OCI-LY7 (cell line): Measurements from ENCODE around the gene AIMP2. TPM values are rescaled to one million over a fixed set of nuclear protein-coding genes. Genes with fewer than 3 reads are reported as not detected.

Experiments
- BruUV-seq: library from RNA; stranded (reverse); fragments of 400-500 nt; replicated peaks from 2 replicates; lab custom pipeline; 2021; lab: Mats Ljungman, UMichigan
- CTCF ChIA-PET: fragments of 300-600 bp; sonication (Branson Sonifier 250); formaldehyde crosslinking; loops from one replicate; lab custom pipeline; 2022; ENCODE audit warnings: antibody characterized with exemption; ENCODE audit not compliant: unreplicated experiment; lab: Charles Lee
- POLR2A ChIA-PET: fragments of 300-600 bp; sonication (Branson Sonifier 250); formaldehyde crosslinking; loops from one replicate; lab custom pipeline; 2022; ENCODE audit warnings: antibody characterized with exemption; lab: Charles Lee
- DNase-seq: peaks from one replicate; pipeline ENCODE4 v3.0.0-alpha.2; 2015; ENCODE audit warnings: low spot score
- H2AFZ ChIP-seq: fragments of 200-600 bp; sonication (generic), shearing (Covaris generic); 2 replicates; pipeline ENCODE4 v1.6.1; 2014; ENCODE audit warnings: mild to moderate bottlenecking, antibody characterized with exemption, low read length, moderate library complexity
- H3K27ac ChIP-seq: fragments of 200-600 bp; sonication (generic); 2 replicates; pipeline ENCODE4 v1.5.1; 2014; ENCODE audit warnings: mixed run types, low read depth, mild to moderate bottlenecking, moderate library complexity, low read length, inconsistent platforms; ENCODE audit not compliant: poor library complexity, severe bottlenecking
- H3K36me3 ChIP-seq: fragments of 200-600 bp; sonication (generic); 2 replicates; pipeline ENCODE4 v1.6.1; 2014; ENCODE audit warnings: mild to moderate bottlenecking, antibody characterized with exemption, low read length, moderate library complexity, mixed read lengths; ENCODE audit not compliant: insufficient read depth
- H3K4me1 ChIP-seq: fragments of 200-600 bp; sonication (generic); 2 replicates; pipeline ENCODE4 v1.5.1; 2014; ENCODE audit warnings: mild to moderate bottlenecking, low read length; ENCODE audit not compliant: insufficient read depth, poor library complexity, severe bottlenecking
- H3K4me2 ChIP-seq: fragments of 200-600 bp; sonication (generic); 2 replicates; pipeline ENCODE4 v1.6.1; 2014; ENCODE audit warnings: mild to moderate bottlenecking, low read length
- H3K4me3 ChIP-seq: fragments of 200-600 bp; sonication (generic); 2 replicates; pipeline ENCODE4 v1.5.1; 2014; ENCODE audit warnings: mild to moderate bottlenecking, low read depth, low read length; ENCODE audit not compliant: poor library complexity, severe bottlenecking
- H3K79me2 ChIP-seq: fragments of 200-600 bp; sonication (generic); 2 replicates; pipeline ENCODE4 v1.6.1; 2016; ENCODE audit warnings: low read depth, mild to moderate bottlenecking, low read length, moderate library complexity, mixed read lengths; ENCODE audit not compliant: insufficient read depth
- H3K9me2 ChIP-seq: fragments of 200-600 bp; sonication (generic); 2 replicates; pipeline ENCODE4 v1.6.1; 2016; ENCODE audit warnings: mild to moderate bottlenecking, low read length, mixed read lengths; ENCODE audit not compliant: insufficient read depth
- H3K9me3 ChIP-seq: fragments of 200-600 bp; sonication (generic); 2 replicates; pipeline ENCODE4 v1.6.1; 2014; ENCODE audit warnings: mild to moderate bottlenecking, mixed run types, low read length, mixed read lengths
- H4K20me1 ChIP-seq: fragments of 200-600 bp; sonication (generic); 2 replicates; pipeline ENCODE4 v1.6.1; 2014; ENCODE audit warnings: mild to moderate bottlenecking, antibody characterized with exemption, low read length, moderate library complexity, mixed read lengths; ENCODE audit not compliant: insufficient read depth
- CTCF ChIP-seq: fragments of 200-600 bp; sonication (generic); conservative IDR thresholded peaks from 2 replicates; pipeline ENCODE4 v1.5.1; 2014; ENCODE audit warnings: mild to moderate bottlenecking, antibody characterized with exemption, low read length, moderate library complexity, mixed read lengths
- EZH2phosphoT487 ChIP-seq: fragments of 200-600 bp; sonication (generic); IDR thresholded peaks from 2 replicates; pipeline ENCODE4 v1.6.1; 2018; ENCODE audit warnings: low read depth, borderline replicate concordance, mild to moderate bottlenecking, mixed run types, antibody characterized with exemption, low read length, moderate library complexity, mixed read lengths
- intact Hi-C: fragments of 100-400 bp; cut with micrococcal nuclease; formaldehyde crosslinking; loops from one replicate; pipeline ENCODE4 v1.10.0; 2022; ENCODE audit not compliant: unreplicated experiment
- total RNA-seq, 2 experiments: library from RNA; depleted of rRNA in 1 of 2; stranded (reverse); fragments of >200 nt in 1 of 2; shearing (Covaris generic) in 1 of 2; gene quantifications; 2 replicates each; pipeline ENCODE4 v1.2.3, GENCODE V29; 2014 to 2022

The AIMP2 gene
- total RNA-seq, 2 experiments from 2014 or later, result 56.9 to 70.4 TPM

DNA sequence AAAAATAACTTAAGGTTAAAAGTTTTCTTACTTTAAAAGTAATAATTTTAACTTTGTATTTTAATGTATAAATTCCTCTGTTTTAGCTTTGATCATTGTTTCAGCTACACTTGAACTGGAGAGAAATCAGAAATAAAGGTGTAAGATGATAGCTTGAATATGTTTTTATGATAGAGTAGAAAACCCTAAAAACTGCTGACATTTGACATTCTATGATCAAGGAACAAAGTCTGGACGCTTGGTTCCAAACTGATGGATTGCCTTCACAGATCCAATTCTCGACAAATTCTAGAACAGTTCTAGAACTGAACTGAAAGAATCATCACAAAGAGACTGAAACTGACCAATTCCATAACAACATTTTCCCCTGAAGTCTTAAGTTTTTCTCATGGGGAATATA lies 21.9 kb downstream of the AIMP2 start, which contains the start of gene ANKRD61:
TSS of gene ANKRD61 (plus strand) at position 389 of the 400 bp plus-strand sequence. CDS start at position 389, 0 bp downstream.
- intact Hi-C loops, result no loop called here
- POLR2A ChIA-PET, result interaction anchor here (1.1 kb wide), 1 partner anchor 20 kb away, joined by 5 read pairs; no protein-coding TSS in a partner anchor
- TF ChIP-seq CTCF (no peak), EZH2phosphoT487 (no peak)
- H3K27ac ChIP-seq, result no peak within 1 kb of the TSS
- no peaks in the 10 kb centered on the region for H4K20me1 ChIP-seq
- no TSS peak for BruUV-seq
- CTCF ChIA-PET, result no interaction called here
- H3K4me3 ChIP-seq, result no peak within 1 kb of the TSS
- no peaks in the 10 kb centered on the region for H3K9me3 ChIP-seq
- peaks cover 10% of the 10 kb centered on the region for H3K4me1 ChIP-seq
- no peaks in the 10 kb centered on the region for H3K9me2 ChIP-seq
- H3K79me2 ChIP-seq, result no peaks in the 10 kb centered on the region
- no peak within 1 kb of the TSS for H2AFZ ChIP-seq
- DNase-seq, result no peak
- peaks cover 86% of the 10 kb centered on the region for H3K36me3 ChIP-seq
- H3K4me2 ChIP-seq, result no peak within 1 kb of the TSS

DNA sequence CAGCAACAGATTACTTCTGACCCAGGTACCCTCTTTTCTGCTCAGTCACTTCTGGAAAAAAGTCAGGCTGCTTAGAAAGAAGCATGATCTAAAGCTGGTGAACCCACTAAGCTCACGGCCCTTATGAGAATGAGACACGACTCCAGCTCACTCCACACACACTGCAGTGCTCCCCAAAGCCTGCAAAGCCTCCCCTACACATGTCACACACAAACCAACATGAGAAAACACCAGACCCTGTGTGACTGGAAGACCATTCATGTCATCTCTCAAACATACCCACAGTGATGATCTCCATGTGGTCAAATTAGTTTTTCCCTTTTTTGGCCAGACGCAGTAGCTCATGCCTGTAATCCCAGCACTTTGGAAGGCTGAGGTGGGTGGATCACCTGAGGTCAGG lies 22.5 kb downstream of the AIMP2 start:
- H2AFZ ChIP-seq, result no peak overlapping the region
- H4K20me1 ChIP-seq, result no peaks in the 10 kb centered on the region
- intact Hi-C loops, result no loop called here
- no peaks in the 10 kb centered on the region for H3K9me2 ChIP-seq
- no peaks in the 10 kb centered on the region for H3K9me3 ChIP-seq
- ChIA-PET CTCF (no interaction called here), POLR2A (interaction anchor here (0.9 to 1.1 kb wide), 2 partner anchors 19 to 104 kb away, joined by 3 to 5 read pairs; no protein-coding TSS in a partner anchor)
- H3K4me3 ChIP-seq, result no peak overlapping the region
- TF ChIP-seq EZH2phosphoT487 (no peak), CTCF (no peak)
- BruUV-seq, result no TSS peak
- peaks cover 4% of the 10 kb centered on the region for H3K4me1 ChIP-seq
- no peaks in the 10 kb centered on the region for H3K79me2 ChIP-seq
- peaks cover 86% of the 10 kb centered on the region for H3K36me3 ChIP-seq
- DNase-seq, result no peak
- H3K4me2 ChIP-seq, result no peak overlapping the region
- H3K27ac ChIP-seq, result no peak overlapping the region

GRCh38 chr7:6032167-6032566 lies 23.1 kb downstream of the AIMP2 start:
- Histone ChIP-seq H3K4me3 (no peak overlapping the region), H3K27ac (no peak overlapping the region), H3K4me2 (no peak overlapping the region), H2AFZ (no peak overlapping the region), H3K9me3 (no peaks in the 10 kb centered on the region), H3K9me2 (no peaks in the 10 kb centered on the region), H3K4me1 (no peaks in the 10 kb centered on the region), H3K36me3 (peaks cover 86% of the 10 kb centered on the region), H4K20me1 (no peaks in the 10 kb centered on the region), H3K79me2 (no peaks in the 10 kb centered on the region)
- no peak for DNase-seq
- TF ChIP-seq EZH2phosphoT487 (no peak), CTCF (no peak)
- intact Hi-C loops, result no loop called here
- CTCF ChIA-PET, result no interaction called here
- no TSS peak for BruUV-seq
- POLR2A ChIA-PET, result interaction anchor here (0.8 to 0.9 kb wide), 2 partner anchors 8 to 103 kb away, joined by 3 read pairs; no protein-coding TSS in a partner anchor
